ENCODE results near the gene DIRAS1. TPM values are rescaled to one million over a fixed set of nuclear protein-coding genes. Genes with fewer than 3 reads are reported as not detected.

DIRAS1 gene
- total RNA-seq, 4 donors from 2014 or later = 0.62 to 2.5 (median 2.0) TPM; not detected in 1

GRCh38 chr19:2727640-2727944, 6.4 kb upstream of the DIRAS1 start:
- Histone ChIP-seq H3K36me3 (peaks cover 0 to 7% of the 10 kb centered on the region in 2 donors), H3K4me3 (no peak overlapping the region), H3K27ac (no peak overlapping the region), H3K9me3 (no peaks in the 10 kb centered on the region), H3K27me3 (peaks cover 24 to 28% (median 25%) of the 10 kb centered on the region in 3 donors), H3K4me1 (peaks cover 6 to 8% of the 10 kb centered on the region in 2 donors)
- TF ChIP-seq POLR2A (IDR thresholded peaks at IDR 0.05) (no peak), CTCF (IDR thresholded peaks at IDR 0.05 in 4 of 5, conservative IDR thresholded peaks at IDR 0.05 in 1 of 5) (no peak)
- in situ Hi-C loops (cut with MboI; ENCODE audit: low sequenced_read_pairs in 4 of 4) = no loop called here
- ATAC-seq (no peak), DNase-seq (no peak)
- intact Hi-C loops (cut with DNase I; ENCODE audit: low total_unique reads) = no loop called here

- no peak for TF ChIP-seq CTCF (IDR thresholded peaks at IDR 0.05 in 4 of 5, conservative IDR thresholded peaks at IDR 0.05 in 1 of 5)
- no peak for TF ChIP-seq POLR2A (IDR thresholded peaks at IDR 0.05)
- Histone ChIP-seq H3K9me3 (no peaks in the 10 kb centered on the region), H3K36me3 (peaks cover 0 to 2% of the 10 kb centered on the region in 2 donors), H3K4me1 (peaks cover 6 to 9% of the 10 kb centered on the region in 2 donors), H3K4me3 (no peak overlapping the region), H3K27me3 (peaks cover 24 to 28% (median 27%) of the 10 kb centered on the region in 3 donors), H3K27ac (no peak overlapping the region)
- in situ Hi-C loops (cut with MboI; ENCODE audit: low sequenced_read_pairs in 4 of 4) (no loop called here), intact Hi-C loops (cut with DNase I; ENCODE audit: low total_unique reads) (no loop called here)
- no peak for ATAC-seq
- no peak for DNase-seq
These were observed 5.9 kb upstream of the DIRAS1 start for GRCh38 chr19:2726904-2727639.

- ATAC-seq (no peak), DNase-seq (no peak)
- Histone ChIP-seq H3K4me3 (no peak overlapping the region), H3K36me3 (no peaks in the 10 kb centered on the region), H3K9me3 (no peaks in the 10 kb centered on the region), H3K4me1 (peaks cover 6 to 9% of the 10 kb centered on the region in 2 donors), H3K27ac (no peak overlapping the region), H3K27me3 (peaks cover 29 to 33% (median 32%) of the 10 kb centered on the region in 3 donors)
- in situ Hi-C loops (cut with MboI; ENCODE audit: low sequenced_read_pairs in 4 of 4) (no loop called here), intact Hi-C loops (cut with DNase I; ENCODE audit: low total_unique reads) (no loop called here)
- TF ChIP-seq CTCF (IDR thresholded peaks at IDR 0.05 in 4 of 5, conservative IDR thresholded peaks at IDR 0.05 in 1 of 5) (no peak), POLR2A (IDR thresholded peaks at IDR 0.05) (no peak)
These were observed 5.1 kb upstream of the DIRAS1 start for GRCh38 chr19:2726160-2726855.

GRCh38 chr19:2724148-2724557, 3.0 kb upstream of the DIRAS1 start:
- Histone ChIP-seq H3K9me3 (no peaks in the 10 kb centered on the region), H3K4me3 (no peak overlapping the region), H3K27me3 (peaks cover 45 to 51% (median 47%) of the 10 kb centered on the region in 3 donors), H3K27ac (no peak overlapping the region), H3K4me1 (peaks cover 12 to 14% of the 10 kb centered on the region in 2 donors), H3K36me3 (no peaks in the 10 kb centered on the region)
- intact Hi-C loops (cut with DNase I; ENCODE audit: low total_unique reads) (no loop called here), in situ Hi-C loops (cut with MboI; ENCODE audit: low sequenced_read_pairs in 4 of 4) (no loop called here)
- ATAC-seq = no peak
- no peak for TF ChIP-seq CTCF (IDR thresholded peaks at IDR 0.05 in 4 of 5, conservative IDR thresholded peaks at IDR 0.05 in 1 of 5)
- no peak for TF ChIP-seq POLR2A (IDR thresholded peaks at IDR 0.05)
- no peak for DNase-seq
